Medulla oblongata (tissue), 1 donor: Measurements from ENCODE around the gene CHST8.
"Not testable (repeated sequence)": the region's sequence is repeated elsewhere in the genome, so short reads cannot be mapped to it uniquely, and the experiment has no call there.

Source experiments
- DNase-seq: peaks from one replicate; pipeline ENCODE4 v3.0.0-alpha.2; 2015; ENCODE audit errors: extremely low spot score

The CHST8 gene

DNA sequence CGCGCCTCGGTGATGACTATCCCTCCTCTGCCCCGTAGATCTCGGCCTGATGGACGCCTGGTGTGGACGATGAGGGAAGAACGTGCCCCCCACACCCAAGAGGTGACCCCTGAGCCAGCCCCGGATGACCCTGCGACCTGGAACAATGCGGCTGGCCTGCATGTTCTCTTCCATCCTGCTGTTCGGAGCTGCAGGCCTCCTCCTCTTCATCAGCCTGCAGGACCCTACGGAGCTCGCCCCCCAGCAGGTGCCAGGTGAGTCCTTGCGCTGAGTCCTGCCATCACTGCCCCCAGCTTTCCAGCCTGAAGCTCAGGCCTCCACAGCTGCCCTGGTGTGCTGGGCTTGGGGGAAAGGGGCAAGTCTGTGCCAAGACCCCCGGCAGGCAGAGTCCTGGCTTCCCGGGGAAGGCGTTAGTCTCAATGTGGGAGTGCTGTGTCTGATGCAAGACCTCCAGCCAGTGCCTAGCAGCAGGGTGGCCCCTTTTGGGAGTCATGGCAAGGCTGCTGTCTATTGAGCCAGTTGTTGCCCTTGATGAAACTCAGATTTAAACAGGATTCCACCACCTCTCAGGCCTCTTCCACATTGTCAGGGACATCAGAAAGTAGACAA is 67.5 kb downstream of the CHST8 start:
- no peak for DNase-seq

- DNase-seq = no peak
Observed at GRCh38 chr19:33689868-33690267, 68.1 kb downstream of the CHST8 start.

DNA sequence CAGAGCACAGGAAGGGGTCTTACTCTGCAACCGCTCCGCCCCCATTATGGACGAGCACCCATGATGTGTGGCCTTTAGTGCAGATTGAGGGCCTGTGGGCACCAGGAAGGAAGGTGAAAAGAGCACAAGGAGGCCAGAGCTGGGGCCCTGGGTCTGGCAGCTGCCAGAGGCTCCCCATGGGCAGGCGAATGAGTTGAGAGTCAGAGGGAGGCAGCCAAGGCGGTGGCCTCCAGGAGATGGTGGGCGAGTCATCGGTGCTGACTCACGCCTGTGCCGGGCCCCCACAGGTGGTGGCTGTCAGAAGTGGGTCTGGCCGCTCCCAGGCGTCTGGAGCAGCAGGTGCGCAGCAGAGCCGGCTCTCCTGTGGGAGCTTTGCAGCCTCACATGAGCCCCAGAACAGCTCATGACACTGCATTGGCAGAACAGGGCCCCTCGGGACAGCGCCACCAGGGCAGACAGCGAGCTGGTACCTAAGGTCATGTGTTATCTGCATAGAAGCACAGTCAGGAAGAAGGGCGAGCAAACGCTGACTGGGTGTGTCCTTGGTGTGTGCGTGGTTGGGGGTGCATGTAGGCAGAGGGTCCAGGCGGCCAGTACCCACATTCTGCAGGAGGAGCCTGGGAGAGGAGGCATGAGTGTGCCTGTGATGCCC is 68.8 kb downstream of the CHST8 start:
- no peak for DNase-seq

- DNase-seq = no peak
Observed at GRCh38 chr19:33691030-33691427, 69.3 kb downstream of the CHST8 start.

DNA sequence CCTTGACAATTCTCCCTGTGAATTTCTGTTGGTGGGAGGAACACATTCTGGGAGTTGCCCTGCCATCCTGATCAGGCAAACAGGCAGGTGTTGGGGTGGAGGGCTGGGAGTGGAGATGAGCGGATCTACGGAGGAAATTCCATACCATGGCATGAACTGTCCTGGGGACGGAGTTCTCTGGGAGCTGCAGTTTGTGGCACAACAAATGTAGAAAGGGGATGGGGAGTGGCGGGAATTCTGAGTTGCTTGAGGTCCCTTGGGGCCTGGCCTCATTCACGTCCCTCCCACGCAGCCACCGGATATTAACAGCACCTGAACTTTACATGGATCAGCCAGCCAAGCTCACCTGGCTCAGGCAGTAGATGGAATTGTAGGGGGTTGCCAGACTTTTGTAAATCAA is 70.0 kb downstream of the CHST8 start:
- DNase-seq = no peak

- no peak for DNase-seq
Observed at GRCh38 chr19:33693678-33694077, 71.9 kb downstream of the CHST8 start.

DNA sequence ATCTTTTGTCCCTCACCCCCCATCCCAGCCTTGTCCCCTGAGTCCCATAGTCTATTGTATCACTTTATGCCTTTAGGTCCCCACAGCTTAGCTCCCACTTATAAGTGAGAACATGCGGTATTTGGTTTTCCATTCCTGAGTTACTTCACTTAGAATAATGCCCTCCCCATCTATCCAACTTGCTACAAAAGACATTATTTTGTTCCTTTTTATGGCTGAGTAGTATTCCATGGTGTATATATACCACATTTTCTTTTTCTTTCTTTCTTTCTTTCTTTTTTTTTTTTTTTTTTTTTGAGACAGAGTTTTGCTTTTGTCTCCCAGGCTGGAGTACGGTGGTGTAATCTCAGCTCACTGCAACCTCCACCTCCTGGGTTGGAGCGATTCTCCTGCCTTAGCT is 73.8 kb downstream of the CHST8 start:
- not testable (repeated sequence) for DNase-seq

- no peak for DNase-seq
Observed at GRCh38 chr19:33697766-33698165, 76.0 kb downstream of the CHST8 start.

GRCh38 chr19:33698576-33699435 is 77.1 kb downstream of the CHST8 start:
- no peak for DNase-seq

- no peak for DNase-seq
Observed at GRCh38 chr19:33699754-33700407, 78.1 kb downstream of the CHST8 start.

GRCh38 chr19:33700408-33701013 is 78.8 kb downstream of the CHST8 start:
- no peak for DNase-seq

DNA sequence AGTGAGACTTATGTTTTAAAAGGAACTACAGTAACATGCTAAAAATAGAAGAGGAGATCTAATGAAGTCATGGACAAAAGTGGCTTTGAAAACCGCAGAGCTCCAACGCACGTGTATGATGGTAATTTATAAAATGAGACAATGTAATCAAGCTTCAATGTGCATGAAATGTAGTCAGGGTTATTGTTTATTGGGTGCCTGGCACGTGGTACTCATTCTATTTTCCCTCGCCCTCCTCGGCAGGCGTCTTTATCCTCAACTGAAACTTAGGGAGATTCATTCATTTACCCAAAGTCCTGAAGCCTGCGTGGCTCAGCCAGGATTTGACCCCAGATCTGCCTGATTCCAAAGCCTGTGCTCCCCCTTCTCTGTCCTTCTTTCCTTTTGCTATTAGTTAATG is 79.8 kb downstream of the CHST8 start:
- DNase-seq = no peak

- no peak for DNase-seq
Observed at GRCh38 chr19:33702606-33703437, 81.1 kb downstream of the CHST8 start.

GRCh38 chr19:33703438-33703750 is 81.6 kb downstream of the CHST8 start:
- no peak for DNase-seq

DNA sequence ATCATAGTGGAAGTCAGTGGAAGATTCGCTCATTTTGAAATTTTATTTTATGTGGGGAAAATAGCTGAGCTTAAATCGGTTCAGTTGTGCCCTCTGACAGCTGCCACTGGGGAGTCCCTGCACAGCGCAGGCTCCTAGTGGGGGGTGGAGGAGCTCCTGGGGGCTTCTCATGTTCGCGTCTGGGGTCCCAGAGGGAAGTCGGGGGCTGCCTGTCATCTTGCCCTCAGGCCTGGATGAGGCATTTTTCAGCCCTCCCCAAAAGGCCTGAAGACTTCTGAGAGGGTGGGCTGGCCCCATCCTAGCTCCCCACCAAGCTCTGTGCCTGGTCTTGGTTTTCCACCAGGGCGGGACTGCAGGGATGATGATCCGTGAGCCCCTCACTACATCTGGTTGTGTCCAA is 82.1 kb downstream of the CHST8 start:
- DNase-seq = no peak

GRCh38 chr19:33704271-33704670 is 82.5 kb downstream of the CHST8 start:
- no peak for DNase-seq

- DNase-seq = no peak
Observed at GRCh38 chr19:33705090-33705847, 83.5 kb downstream of the CHST8 start.

- no peak for DNase-seq
Observed at GRCh38 chr19:33705860-33706259, 84.1 kb downstream of the CHST8 start.

DNA sequence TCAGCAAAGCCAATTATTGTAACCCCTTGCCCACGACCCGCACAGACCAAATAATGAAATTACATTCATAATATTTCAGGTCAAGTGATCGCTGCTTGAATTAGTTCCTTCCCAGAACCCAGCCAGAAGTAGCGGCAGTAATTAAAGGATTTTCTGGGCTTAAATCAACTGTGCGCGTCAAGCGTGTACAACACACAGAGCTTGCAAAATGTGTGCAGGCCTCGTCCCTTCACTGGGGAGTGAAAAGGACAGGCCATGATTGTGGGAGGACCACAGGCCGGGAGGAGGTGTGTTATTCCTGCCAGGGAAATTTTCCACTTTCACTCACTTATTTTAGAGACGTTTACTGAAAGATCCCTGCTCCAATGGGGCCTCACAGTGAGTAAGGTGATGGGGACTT is 84.9 kb downstream of the CHST8 start:
- DNase-seq = no peak

GRCh38 chr19:33712268-33712667 is 90.5 kb downstream of the CHST8 start:
- no peak for DNase-seq
